ENCODE measurements around the gene ARHGEF16. TPM values are rescaled to one million over a fixed set of nuclear protein-coding genes. Genes with fewer than 3 reads are reported as not detected.

Gene ARHGEF16
- total RNA-seq, 2 donors from 2014 or later: 47.7 to 64.7 TPM

DNA sequence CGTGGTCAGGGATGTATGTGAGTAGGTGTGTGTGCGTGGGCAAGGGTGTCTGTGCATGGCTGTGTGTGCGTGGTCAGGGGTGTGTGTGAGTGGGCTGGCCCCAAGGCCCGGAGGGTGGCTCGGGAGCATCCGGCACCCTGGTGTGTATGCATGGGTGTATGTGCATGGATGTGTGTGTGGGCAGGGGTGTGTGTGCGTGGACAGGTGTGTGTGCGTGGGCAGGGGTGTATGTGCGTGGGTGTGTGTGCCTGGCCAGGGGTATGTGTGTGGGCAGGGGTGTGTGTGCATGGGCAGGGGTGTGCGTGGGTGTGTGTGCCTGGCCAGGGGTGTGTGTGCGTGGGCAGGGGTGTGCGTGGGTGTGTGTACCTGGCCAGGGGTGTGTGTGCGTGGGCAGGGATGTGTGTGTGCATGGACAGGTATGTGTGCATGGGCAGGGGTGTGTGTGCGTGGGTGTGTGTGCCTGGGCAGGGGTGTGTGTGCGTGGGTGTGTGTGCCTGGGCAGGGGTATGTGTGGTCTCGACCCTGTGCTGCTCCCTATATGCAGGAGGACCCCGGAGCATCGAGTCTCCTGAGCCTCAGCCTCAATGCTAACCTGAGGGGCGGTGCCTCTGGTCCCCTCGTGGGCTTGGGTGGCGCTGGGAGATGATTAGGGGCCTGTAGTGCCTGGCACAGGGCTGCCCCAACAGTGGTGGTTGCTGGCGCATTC is 16.3 kb downstream of the ARHGEF16 start:
- Histone ChIP-seq H3K9me3 (ENCODE audit: control insufficient read depth, low read length) (no peaks in the 10 kb centered on the region), H3K27ac (ENCODE audit: low read depth, low read length) (peak overlapping the region; percentile 93), H3K27me3 (ENCODE audit: control insufficient read depth, insufficient read depth, low read length, poor library complexity, severe bottlenecking) (no peaks in the 10 kb centered on the region), H3K36me3 (ENCODE audit: control insufficient read depth, insufficient read depth, low read length) (peaks cover 25% of the 10 kb centered on the region), H3K4me1 (ENCODE audit: control insufficient read depth, insufficient read depth, low read length) (peaks cover 8% of the 10 kb centered on the region), H3K4me3 (ENCODE audit: low read length) (no peak overlapping the region), H3K9ac (ENCODE audit: extremely low read depth, low read length, poor library complexity, severe bottlenecking) (peak overlapping the region; percentile 49)
- Mint-ChIP-seq H3K27me3 (ENCODE audit: insufficient read depth) (no peaks in the 10 kb centered on the region), H3K4me3 (no peak overlapping the region), H3K27ac (peak overlapping the region; percentile 89), H3K4me1 (peaks cover 7% of the 10 kb centered on the region), H3K9me3 (no peaks in the 10 kb centered on the region), H3K36me3 (ENCODE audit: low read depth) (peaks cover 30% of the 10 kb centered on the region)
- 78 to 86% methylated on average over 3 to 22 of the region's 22 CpGs for WGBS, 2 experiments (ENCODE audit: insufficient coverage in 1 of 2, insufficient read length in 1 of 2)
- TF ChIP-seq, protein P1, sequence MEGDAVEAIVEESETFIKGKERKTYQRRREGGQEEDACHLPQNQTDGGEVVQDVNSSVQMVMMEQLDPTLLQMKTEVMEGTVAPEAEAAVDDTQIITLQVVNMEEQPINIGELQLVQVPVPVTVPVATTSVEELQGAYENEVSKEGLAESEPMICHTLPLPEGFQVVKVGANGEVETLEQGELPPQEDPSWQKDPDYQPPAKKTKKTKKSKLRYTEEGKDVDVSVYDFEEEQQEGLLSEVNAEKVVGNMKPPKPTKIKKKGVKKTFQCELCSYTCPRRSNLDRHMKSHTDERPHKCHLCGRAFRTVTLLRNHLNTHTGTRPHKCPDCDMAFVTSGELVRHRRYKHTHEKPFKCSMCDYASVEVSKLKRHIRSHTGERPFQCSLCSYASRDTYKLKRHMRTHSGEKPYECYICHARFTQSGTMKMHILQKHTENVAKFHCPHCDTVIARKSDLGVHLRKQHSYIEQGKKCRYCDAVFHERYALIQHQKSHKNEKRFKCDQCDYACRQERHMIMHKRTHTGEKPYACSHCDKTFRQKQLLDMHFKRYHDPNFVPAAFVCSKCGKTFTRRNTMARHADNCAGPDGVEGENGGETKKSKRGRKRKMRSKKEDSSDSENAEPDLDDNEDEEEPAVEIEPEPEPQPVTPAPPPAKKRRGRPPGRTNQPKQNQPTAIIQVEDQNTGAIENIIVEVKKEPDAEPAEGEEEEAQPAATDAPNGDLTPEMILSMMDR (conservative IDR thresholded peaks at IDR 0.05): no peak
- DNase-seq: no peak

DNA sequence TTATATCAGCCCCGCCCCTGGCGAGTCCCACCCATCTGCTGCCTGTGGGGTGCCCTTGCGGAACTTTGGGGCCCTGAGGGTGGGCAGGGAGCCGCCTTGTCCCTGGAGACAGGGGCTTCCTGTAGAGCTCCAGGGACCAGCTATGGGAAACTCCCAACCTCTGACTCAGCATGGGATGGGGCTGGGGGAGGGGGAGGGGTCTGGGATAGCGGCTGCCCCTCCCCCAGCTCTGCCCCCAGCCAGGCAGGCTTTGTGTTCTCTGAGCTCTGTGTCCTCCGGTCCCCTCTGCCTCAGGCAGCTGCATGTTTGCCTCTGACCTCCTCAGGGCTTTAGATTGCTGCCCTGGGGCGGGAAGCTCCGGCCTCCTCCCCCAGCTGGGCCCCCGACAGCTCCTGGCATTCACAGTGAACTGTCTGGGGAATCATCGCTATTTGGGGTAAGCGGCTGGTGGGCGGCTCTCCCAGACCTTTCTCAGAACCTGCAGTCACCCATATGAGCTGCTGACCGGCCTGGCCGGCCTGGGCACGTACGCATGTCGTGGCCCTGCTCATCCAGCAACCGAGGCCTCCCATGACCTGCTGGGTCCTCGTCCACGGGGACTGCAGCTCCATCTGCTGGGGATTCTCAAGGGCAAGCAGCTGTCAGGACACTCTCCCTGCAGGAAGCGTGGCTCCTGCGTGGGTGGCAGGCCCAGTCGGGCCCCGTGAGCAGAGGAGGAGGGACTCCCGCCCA is 17.1 kb downstream of the ARHGEF16 start:
- Mint-ChIP-seq H3K27ac (peak overlapping the region; percentile 89), H3K4me3 (no peak overlapping the region), H3K27me3 (ENCODE audit: insufficient read depth) (no peaks in the 10 kb centered on the region), H3K4me1 (peaks cover 7% of the 10 kb centered on the region), H3K36me3 (ENCODE audit: low read depth) (peaks cover 30% of the 10 kb centered on the region), H3K9me3 (no peaks in the 10 kb centered on the region)
- DNase-seq: peak; percentile 96
- peaks cover 25% of the 10 kb centered on the region for H3K36me3 ChIP-seq (ENCODE audit: control insufficient read depth, insufficient read depth, low read length)
- 20 to 36% methylated on average over 15 to 25 of the region's 25 CpGs for WGBS, 2 experiments (ENCODE audit: insufficient coverage in 1 of 2, insufficient read length in 1 of 2)
- peaks cover 8% of the 10 kb centered on the region for H3K4me1 ChIP-seq (ENCODE audit: control insufficient read depth, insufficient read depth, low read length)
- H3K27ac ChIP-seq (ENCODE audit: low read depth, low read length): peak overlapping the region; percentile 93
- no peaks in the 10 kb centered on the region for H3K9me3 ChIP-seq (ENCODE audit: control insufficient read depth, low read length)
- no peak overlapping the region for H3K4me3 ChIP-seq (ENCODE audit: low read length)
- no peaks in the 10 kb centered on the region for H3K27me3 ChIP-seq (ENCODE audit: control insufficient read depth, insufficient read depth, low read length, poor library complexity, severe bottlenecking)
- TF ChIP-seq, protein P1 (conservative IDR thresholded peaks at IDR 0.05): peak; percentile 70
- peak overlapping the region; percentile 49 for H3K9ac ChIP-seq (ENCODE audit: extremely low read depth, low read length, poor library complexity, severe bottlenecking)

DNA sequence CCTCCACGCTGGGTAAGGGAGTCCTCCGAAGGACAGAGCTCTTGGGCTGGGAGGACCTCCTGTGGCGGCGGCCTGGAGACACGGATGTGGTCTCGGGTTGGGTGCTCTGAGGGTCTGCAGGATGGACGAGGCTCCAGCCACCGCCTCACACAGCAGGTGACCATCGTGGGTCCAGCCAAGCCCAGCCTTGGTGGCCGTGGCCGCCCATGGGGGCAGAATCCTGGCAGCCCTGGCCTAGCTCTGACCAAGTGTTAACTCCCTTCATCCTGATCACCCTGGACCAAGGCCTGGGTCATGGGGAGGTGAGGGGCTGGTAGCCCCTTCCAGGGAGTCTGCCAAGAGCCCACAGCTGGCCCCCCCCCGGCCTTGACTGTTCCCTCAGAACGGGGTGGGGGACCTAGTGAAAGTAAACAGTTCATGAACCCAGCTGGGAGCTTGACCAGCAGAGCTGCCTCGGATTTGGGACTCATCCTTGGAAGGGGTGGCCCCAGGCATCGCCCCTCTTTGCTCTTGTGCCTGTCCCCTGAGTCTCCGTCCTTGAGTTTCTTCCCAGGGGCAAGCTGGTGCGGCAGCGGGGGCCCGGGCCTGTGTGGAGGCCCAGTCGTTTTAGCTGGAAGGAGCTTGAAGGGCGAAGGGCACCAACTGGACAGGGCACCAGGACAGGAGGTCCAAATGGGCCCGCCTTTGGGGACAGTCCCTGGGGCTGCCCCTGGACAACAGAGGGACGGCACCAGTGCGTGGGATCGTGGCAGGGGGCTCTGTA is 17.8 kb downstream of the ARHGEF16 start:
- Mint-ChIP-seq H3K4me3 (no peak overlapping the region), H3K36me3 (ENCODE audit: low read depth) (peaks cover 28% of the 10 kb centered on the region), H3K27ac (peak overlapping the region; percentile 89), H3K27me3 (ENCODE audit: insufficient read depth) (no peaks in the 10 kb centered on the region), H3K9me3 (no peaks in the 10 kb centered on the region), H3K4me1 (peaks cover 7% of the 10 kb centered on the region)
- Histone ChIP-seq H3K27ac (ENCODE audit: low read depth, low read length) (peak overlapping the region; percentile 93), H3K4me3 (ENCODE audit: low read length) (no peak overlapping the region), H3K36me3 (ENCODE audit: control insufficient read depth, insufficient read depth, low read length) (peaks cover 22% of the 10 kb centered on the region), H3K9ac (ENCODE audit: extremely low read depth, low read length, poor library complexity, severe bottlenecking) (peak overlapping the region; percentile 45), H3K4me1 (ENCODE audit: control insufficient read depth, insufficient read depth, low read length) (peaks cover 8% of the 10 kb centered on the region), H3K27me3 (ENCODE audit: control insufficient read depth, insufficient read depth, low read length, poor library complexity, severe bottlenecking) (no peaks in the 10 kb centered on the region), H3K9me3 (ENCODE audit: control insufficient read depth, low read length) (no peaks in the 10 kb centered on the region)
- 84 to 87% methylated on average over 11 to 25 of the region's 25 CpGs for WGBS, 2 experiments (ENCODE audit: insufficient coverage in 1 of 2, insufficient read length in 1 of 2)
- TF ChIP-seq, protein P1 (conservative IDR thresholded peaks at IDR 0.05): no peak
- no peak for DNase-seq

All from endodermal cell (in vitro differentiated cells).